Urinary bladder (tissue), 4 donors: ENCODE results near the gene NCAPD3. TPM values are rescaled to one million over a fixed set of nuclear protein-coding genes. Genes with fewer than 3 reads are reported as not detected.
"Not testable (repeated sequence)": the region's sequence is repeated elsewhere in the genome, so short reads cannot be mapped to it uniquely, and the experiment has no call there.

Experiments
- DNase-seq: peaks from one replicate; pipeline ENCODE4 v3.0.0-alpha.2; 2015; ENCODE audit errors: extremely low spot score
- H3K27ac ChIP-seq: one replicate; pipeline ENCODE4 v1.5.1; 2013; ENCODE audit warnings: low read depth, mild to moderate bottlenecking, moderate library complexity
- H3K36me3 ChIP-seq: one replicate; pipeline ENCODE4 v1.6.1; 2013; ENCODE audit warnings: mild to moderate bottlenecking, moderate library complexity; ENCODE audit not compliant: insufficient read depth
- H3K4me1 ChIP-seq: one replicate; pipeline ENCODE4 v1.6.1; 2013; ENCODE audit warnings: mild to moderate bottlenecking, moderate library complexity; ENCODE audit not compliant: insufficient read depth
- H3K4me3 ChIP-seq: one replicate; pipeline ENCODE4 v1.5.1; 2013; ENCODE audit warnings: low read depth, low read length
- WGBS: extraction: QIAGEN DNeasy Blood & Tissue Kit; methylation state at CpG from one replicate; pipeline ENCODE4 v1.1.7; 2013; 5-methylcytosine and 5-hydroxymethylcytosine counted together
- polyA plus RNA-seq: library from polyadenylated mRNA; stranded (reverse); fragments of 200-250 nt; gene quantifications from one replicate; pipeline ENCODE4 v1.2.3, GENCODE V29; 2013
- total RNA-seq: library from RNA; depleted of rRNA; stranded (reverse); fragments of >200 nt; gene quantifications from one replicate; pipeline ENCODE4 v1.2.3, GENCODE V29; 2014
- donor health status: healthy with polysubstance abuse.
- donor health status: healthy.

The NCAPD3 gene
- total and polyA plus RNA-seq, 2 donors, result 9.5 to 29.1 TPM

GRCh38 chr11:134224710-134225664, 1.2 kb upstream of the NCAPD3 start:
- H3K27ac ChIP-seq, result peak overlapping the region; percentile 58
- peak overlapping the region; percentile 85 for H3K4me3 ChIP-seq
- H3K36me3 ChIP-seq, result no peaks in the 10 kb centered on the region
- DNase-seq, result no peak
- WGBS, result under 1% methylated on average over 93 of the region's 93 CpGs
- no peaks in the 10 kb centered on the region for H3K4me1 ChIP-seq

- no peaks in the 10 kb centered on the region for H3K4me1 ChIP-seq
- no peak overlapping the region for H3K27ac ChIP-seq
- no peaks in the 10 kb centered on the region for H3K36me3 ChIP-seq
- no peak for DNase-seq
- peak overlapping the region; percentile 85 for H3K4me3 ChIP-seq
- 6% methylated on average over 5 of the region's 5 CpGs for WGBS
These were observed 646 bp downstream of the NCAPD3 start for GRCh38 chr11:134223121-134223520.

DNA sequence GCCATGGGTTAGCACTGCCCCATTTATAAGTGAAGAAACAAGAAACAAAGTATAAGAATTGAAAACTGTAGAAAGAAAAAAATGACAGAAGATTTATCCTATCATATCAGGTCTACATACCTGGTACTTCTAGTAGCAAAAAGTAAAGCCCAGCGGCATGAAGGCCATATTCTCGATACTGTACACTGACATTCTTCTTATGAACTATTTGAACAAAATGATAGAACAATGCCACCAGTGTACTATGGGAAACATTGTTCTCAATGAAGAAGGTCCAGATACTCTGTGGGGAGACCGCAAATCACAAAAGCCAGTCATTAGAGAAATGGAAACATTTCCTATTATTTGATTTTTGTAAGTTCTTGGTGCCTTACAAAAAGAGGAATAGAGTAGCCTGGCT, 7.0 kb downstream of the NCAPD3 start:
- Histone ChIP-seq H3K4me3 (no peak overlapping the region), H3K36me3 (no peaks in the 10 kb centered on the region), H3K4me1 (no peaks in the 10 kb centered on the region), H3K27ac (no peak overlapping the region)
- 90% methylated on average over 3 of the region's 3 CpGs for WGBS
- no peak for DNase-seq

DNA sequence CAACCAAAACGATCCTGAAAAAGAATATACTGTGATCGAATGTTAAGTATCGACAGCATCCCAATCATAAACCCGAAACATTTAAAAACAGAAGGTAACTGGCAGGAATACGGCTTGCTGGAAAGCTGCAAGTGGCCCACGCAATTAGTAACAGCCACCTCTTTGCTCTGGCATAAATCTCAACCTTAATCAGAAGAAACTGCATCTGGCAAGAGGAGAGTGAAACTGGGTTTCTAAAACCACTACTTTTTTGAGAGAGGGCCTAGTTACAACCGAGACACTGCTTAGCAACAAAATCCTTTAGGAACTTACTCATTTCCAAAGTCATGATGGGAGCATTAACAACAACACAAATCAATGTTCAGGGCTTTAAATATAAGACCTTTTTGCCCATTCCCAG, 7.9 kb downstream of the NCAPD3 start:
- WGBS, result 87% methylated on average over 7 of the region's 7 CpGs
- Histone ChIP-seq H3K4me1 (no peaks in the 10 kb centered on the region), H3K4me3 (no peak overlapping the region), H3K27ac (no peak overlapping the region), H3K36me3 (peaks cover 1% of the 10 kb centered on the region)
- DNase-seq, result no peak

- H3K4me1 ChIP-seq, result no peaks in the 10 kb centered on the region
- no peak overlapping the region for H3K27ac ChIP-seq
- H3K4me3 ChIP-seq, result no peak overlapping the region
- 89% methylated on average over 16 of the region's 16 CpGs for WGBS
- H3K36me3 ChIP-seq, result peaks cover 6% of the 10 kb centered on the region
- DNase-seq, result no peak
These were observed 16.1 kb downstream of the NCAPD3 start for GRCh38 chr11:134207538-134208239.

DNA sequence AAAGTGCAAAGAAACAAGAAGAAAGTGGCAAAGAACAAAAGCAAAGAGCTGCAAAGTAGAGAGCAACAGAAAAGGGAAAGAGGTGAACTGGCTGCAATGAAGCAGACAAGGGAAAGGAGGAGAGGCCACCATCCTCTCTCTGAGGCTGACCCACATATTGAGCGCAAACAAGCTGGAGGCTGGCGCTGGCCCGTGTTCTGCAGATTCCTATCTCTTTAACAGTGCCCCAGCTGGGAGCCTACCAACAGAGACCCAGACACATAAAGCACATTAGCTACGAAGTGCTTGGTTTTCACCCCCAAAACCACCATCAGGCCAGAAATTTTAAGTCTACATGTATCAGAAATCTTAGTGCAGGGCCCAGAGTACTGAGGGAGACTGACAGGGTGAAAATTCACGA, 17.6 kb downstream of the NCAPD3 start:
- H3K27ac ChIP-seq, result no peak overlapping the region
- 94% methylated on average over 5 of the region's 5 CpGs for WGBS
- no peaks in the 10 kb centered on the region for H3K4me1 ChIP-seq
- no peak overlapping the region for H3K4me3 ChIP-seq
- H3K36me3 ChIP-seq, result peaks cover 5% of the 10 kb centered on the region
- no peak for DNase-seq

DNA sequence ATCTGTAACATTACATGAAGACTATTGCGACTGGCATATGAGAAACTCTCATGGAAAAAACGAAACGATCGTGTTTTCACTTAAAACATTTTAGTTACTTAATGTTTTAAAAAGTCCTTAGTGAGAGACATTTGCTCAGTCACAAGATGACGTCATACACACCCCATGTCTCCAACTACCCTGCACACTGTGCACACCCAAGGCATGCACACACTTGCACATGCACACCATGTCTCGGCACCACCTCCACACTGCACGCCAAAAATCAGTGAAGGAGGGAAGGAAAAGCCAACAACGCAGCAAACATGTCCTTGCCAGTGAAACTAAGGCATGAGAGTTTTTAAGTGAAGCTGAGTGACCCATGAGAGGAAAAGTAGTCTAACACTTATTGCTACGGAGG, 18.0 kb downstream of the NCAPD3 start:
- WGBS, result 96% methylated on average over 9 of the region's 9 CpGs
- Histone ChIP-seq H3K27ac (no peak overlapping the region), H3K36me3 (peaks cover 5% of the 10 kb centered on the region), H3K4me3 (no peak overlapping the region), H3K4me1 (no peaks in the 10 kb centered on the region)
- no peak for DNase-seq

DNA sequence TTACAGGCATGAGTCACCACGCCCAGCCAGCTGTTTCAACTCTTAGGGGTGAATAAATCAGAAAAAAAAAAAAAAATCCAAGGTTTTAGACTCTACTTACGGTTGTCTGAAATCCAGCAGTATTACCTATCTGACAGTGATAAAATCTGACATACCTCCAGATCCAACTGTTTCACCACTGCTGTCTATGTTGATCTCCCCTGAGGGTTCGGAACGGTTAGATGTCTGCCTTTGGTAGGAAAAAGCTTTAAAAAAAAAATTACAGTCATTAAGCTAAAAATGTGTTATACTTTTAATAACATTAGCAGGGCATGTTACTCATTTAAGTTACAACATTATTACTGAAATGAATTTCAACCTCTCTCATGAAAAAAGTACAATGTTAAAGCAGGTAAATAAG, 21.1 kb downstream of the NCAPD3 start:
- no peak overlapping the region for H3K4me3 ChIP-seq
- no peaks in the 10 kb centered on the region for H3K4me1 ChIP-seq
- no peak for DNase-seq
- no peak overlapping the region for H3K27ac ChIP-seq
- H3K36me3 ChIP-seq, result no peaks in the 10 kb centered on the region
- 89% methylated on average over 4 of the region's 4 CpGs for WGBS

DNA sequence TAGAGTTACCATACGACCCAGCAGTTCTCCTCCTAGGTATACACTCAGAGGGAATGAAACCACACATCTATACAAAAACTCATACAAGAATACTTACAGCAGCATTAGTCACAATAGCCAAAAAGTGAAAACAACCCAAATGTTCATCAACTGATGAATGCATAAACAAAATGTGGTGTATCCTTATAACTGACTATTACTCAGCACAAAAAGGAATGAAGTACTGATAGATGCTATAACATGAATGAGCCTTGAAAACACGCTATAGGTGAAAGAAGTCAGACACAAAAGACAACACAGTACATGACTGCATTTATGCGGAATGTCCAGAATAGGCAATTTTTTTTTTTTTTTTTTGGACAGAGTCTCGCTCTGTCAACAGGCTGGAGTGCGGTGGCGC, 23.1 kb downstream of the NCAPD3 start:
- DNase-seq, result no peak
- 97% methylated on average over 6 of the region's 6 CpGs for WGBS
- no peaks in the 10 kb centered on the region for H3K4me1 ChIP-seq
- no peak overlapping the region for H3K4me3 ChIP-seq
- no peaks in the 10 kb centered on the region for H3K36me3 ChIP-seq
- H3K27ac ChIP-seq, result no peak overlapping the region

DNA sequence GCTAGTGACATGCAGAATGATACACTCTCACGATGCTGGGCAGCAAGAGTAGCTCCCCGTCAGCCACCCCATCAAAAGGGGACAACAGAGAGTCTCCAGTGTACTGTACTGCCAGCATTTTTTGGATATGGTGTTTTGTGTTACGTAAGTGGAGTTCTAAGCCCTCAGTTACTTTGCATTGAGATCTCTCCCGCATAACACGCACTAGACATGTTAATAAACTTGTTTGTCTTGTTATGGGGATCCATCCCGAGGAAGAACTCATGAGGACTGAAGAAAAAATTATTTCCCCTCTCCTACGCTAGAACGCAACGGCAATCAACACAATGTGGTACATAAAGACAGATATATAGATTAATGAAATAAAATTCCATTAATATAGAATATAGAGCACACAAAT, 24.2 kb downstream of the NCAPD3 start:
- H3K36me3 ChIP-seq, result peaks cover under 1% of the 10 kb centered on the region
- 97% methylated on average over 9 of the region's 9 CpGs for WGBS
- H3K4me3 ChIP-seq, result no peak overlapping the region
- no peak for DNase-seq
- no peak overlapping the region for H3K27ac ChIP-seq
- H3K4me1 ChIP-seq, result no peaks in the 10 kb centered on the region

DNA sequence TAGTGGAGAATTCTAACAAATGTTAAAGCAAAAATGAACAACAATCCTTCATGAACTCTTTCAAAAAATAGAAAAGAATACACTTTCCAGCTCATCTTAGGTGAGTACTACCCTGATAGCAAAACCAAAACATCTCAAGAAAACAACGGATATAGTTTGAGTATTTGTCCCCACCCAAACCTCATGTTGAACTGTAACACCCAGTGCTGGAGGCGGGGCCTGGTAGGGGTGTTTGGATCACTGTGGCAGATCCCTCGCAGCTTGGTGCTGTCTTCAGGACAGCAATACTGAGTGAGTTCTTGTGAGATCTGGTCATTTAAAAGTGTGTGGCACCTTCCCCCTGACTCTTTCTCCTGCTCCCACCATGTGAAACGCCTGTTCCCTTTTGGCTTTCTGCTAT, 27.0 kb downstream of the NCAPD3 start:
- Histone ChIP-seq H3K4me1 (no peaks in the 10 kb centered on the region), H3K4me3 (no peak overlapping the region), H3K27ac (no peak overlapping the region), H3K36me3 (peaks cover 7% of the 10 kb centered on the region)
- DNase-seq, result no peak
- WGBS, result 86% methylated on average over 4 of the region's 4 CpGs

DNA sequence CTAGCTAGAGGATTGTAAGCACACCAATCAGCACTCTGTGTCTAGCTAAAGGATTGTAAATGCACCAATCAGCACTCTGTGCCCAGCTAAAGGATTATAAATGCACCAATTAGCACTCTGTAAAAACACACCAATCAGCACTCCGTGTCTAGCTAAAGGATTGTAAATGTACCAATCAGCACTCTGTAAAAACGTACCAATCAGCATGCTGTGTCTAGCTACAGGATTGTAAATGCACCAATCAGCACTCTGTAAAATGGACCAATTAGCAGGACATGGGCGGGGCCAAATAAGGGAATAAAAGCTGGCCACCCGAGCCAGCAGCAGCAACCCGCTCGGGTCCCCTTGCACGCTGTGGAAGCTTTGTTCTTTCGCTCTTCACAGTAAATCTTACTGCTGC, 35.7 kb downstream of the NCAPD3 start:
- H3K4me1 ChIP-seq, H3K4me3 ChIP-seq, DNase-seq, H3K36me3 ChIP-seq, H3K27ac ChIP-seq: not testable (repeated sequence)
- WGBS, result 98% methylated on average over 8 of the region's 8 CpGs

GRCh38 chr11:134181707-134182106, 42.1 kb downstream of the NCAPD3 start:
- Histone ChIP-seq H3K27ac (no peak overlapping the region), H3K4me3 (no peak overlapping the region), H3K36me3 (peaks cover 4% of the 10 kb centered on the region), H3K4me1 (no peaks in the 10 kb centered on the region)
- DNase-seq, result no peak
- 87% methylated on average over 4 of the region's 4 CpGs for WGBS

DNA sequence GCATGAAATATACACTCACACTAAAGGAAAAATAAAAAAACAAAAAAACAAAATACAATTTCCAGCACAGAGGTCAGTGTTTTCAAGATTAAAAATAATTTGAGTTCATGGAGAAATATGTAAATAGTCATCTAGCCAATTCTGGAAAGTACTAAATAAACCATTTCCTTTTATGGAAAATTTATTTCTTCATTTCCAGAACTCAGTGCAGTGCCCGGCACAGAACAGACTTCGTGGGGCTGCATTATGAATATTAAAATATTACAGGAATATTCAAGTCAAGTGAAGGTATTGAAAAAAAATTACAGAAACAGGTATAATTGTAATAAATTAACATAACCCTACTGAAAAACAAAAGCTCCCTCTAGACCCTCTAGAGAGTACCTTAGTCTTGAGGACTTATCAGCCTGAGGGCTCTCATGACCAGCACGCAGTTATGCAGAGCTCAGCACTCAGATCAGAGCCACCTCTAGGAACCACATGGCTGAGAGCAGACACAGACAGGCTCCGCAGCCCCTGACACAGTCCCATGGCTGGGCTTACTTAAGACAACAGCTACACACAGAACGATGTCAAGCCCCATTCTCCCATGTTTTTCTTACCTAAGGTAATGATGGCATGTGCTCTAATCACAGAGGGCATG, 45.6 kb downstream of the NCAPD3 start:
- Histone ChIP-seq H3K4me3 (no peak overlapping the region), H3K36me3 (peaks cover 3% of the 10 kb centered on the region), H3K4me1 (no peaks in the 10 kb centered on the region), H3K27ac (no peak overlapping the region)
- no peak for DNase-seq
- WGBS, result 68% methylated on average over 5 of the region's 5 CpGs
